Activated CD8-positive, alpha-beta memory T cell treated with anti-CD3 and anti-CD28 coated beads, Interleukin-2, amount 50 U/mL, for 1 hour (primary cell): ENCODE results near the gene CIB1.
"Not testable (repeated sequence)": the region's sequence is repeated elsewhere in the genome, so short reads cannot be mapped to it uniquely, and the experiment has no call there.

ENCODE experiments used
- DNase-seq: peaks from one replicate; pipeline ENCODE4 v3.0.0-alpha.2; 2020; ENCODE audit errors: extremely low read depth

CIB1 gene

DNA sequence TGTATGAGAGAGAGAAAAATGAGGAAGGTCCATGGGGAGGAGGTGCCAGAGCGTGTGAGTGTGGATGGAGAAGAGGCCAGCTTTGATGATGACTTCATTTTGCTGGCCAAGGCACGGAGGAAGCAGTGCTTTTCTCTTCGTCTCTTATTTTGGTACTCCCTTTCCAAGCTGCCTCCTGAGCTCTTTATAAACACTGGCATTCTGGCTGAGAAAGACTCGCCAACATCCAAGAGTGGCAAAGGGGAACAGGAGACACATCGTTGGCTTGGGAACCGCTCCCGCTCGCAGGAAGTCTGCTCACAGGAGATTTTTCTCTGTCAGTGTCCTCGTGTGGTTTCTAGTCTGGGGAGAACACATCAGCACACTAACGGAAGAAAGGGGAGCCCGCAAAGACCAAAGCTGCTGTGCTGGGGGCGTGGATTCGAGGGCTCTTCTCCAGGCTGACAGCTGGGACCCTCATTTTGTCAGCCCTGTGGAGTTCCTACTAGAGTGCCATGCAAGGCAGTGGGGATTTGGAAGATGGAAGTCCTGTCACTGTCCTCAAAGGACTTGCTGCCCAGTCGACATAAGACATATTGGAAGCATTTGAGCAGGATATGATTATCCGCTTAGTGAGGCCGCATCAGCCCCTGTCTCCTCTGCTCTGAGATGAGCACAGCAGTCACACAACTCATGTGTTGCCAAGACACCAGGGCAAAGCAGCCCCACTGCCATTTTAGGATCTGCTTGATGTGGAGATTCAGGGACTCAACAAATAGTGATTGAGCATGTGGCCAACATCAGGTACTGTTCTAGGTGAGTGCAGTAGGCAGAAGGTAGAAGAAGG lies 40.6 kb downstream of the CIB1 start:
- DNase-seq, result no peak

DNA sequence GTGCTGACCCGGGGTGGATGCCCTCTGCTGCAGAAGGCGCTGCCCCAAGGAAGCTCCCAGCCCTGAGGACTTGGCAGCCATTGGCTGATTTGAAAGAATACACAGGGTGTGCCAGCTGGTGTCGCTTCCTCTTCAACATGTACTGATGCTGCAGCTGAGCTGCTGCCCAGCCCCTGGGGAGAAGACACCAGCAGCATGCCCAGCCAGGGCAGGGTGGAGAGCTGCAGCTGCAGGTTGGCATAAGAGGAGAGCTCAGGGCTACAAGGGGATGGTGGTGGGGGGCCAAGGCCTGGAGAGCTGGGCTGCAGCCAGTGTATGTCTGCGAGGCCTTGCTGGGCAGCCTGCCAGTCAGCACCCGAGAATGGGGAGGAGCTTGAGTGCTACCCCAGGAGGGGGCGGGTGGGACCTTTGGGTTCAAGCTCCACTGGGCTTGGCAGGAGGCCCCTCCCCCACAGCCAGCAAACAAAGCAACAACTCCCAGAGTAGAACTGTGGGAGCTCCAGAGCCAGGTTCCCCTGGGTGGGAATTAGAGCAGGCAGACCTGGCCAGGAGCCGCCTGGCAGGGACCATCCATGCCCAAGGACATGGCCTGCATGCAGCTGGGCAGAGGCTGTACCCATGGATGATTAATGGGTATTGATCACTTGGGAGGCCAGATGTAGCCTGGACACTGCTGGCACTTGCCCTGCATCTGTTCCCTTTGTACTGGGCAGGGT lies 41.8 kb downstream of the CIB1 start:
- no peak for DNase-seq

DNA sequence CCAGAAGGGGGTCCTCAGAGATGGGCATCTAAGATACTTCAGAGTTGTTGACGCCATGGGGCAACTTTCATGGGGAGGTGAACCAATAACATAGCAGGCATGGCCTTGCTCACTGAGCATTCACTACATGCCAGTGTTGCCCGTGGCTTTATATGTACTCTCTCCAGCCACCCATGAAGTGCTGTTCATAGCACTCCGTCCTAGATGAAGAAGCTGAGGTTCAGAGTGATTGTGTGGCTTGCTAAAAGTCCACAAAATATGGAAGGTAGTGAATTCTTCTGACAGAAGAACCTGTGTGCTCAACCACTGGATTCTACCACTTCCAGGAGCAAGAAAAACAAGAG lies 42.4 kb downstream of the CIB1 start:
- DNase-seq, result no peak

DNA sequence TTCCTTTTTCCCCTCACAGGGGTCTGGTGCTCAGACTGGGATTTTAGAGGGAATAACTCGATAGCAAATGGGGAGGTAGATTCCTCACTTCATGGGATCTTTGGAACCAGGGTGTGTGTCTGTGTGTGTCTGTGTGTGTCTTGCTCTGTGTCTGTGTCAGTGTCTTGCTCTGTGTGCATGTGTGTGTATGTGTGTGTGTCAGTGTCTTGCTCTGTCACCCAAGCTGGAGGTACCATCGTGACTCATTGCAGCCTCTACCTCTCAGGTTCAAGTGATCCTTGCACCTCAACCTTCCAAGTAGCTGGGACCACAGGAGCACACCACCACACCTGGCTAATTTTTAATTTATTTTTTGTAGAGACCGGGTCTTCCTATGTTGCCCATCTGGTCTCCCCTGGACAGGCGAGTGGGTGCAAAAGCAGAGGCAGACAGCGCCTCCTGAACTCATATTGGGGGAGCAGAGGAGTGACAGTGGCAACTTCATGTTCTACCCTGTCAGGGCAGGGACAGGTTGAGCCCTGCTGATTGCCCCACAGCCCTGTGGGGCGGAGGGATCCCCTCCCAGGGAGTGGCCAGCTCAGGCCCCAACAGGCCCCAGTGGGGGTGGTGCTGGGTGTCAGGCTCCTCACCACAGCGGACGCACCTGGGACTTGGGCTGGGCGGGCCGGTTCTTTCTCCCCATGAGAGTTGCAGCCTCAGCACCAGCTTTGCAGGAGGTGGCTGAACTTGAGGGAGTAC lies 43.0 kb downstream of the CIB1 start:
- DNase-seq, result no peak

DNA sequence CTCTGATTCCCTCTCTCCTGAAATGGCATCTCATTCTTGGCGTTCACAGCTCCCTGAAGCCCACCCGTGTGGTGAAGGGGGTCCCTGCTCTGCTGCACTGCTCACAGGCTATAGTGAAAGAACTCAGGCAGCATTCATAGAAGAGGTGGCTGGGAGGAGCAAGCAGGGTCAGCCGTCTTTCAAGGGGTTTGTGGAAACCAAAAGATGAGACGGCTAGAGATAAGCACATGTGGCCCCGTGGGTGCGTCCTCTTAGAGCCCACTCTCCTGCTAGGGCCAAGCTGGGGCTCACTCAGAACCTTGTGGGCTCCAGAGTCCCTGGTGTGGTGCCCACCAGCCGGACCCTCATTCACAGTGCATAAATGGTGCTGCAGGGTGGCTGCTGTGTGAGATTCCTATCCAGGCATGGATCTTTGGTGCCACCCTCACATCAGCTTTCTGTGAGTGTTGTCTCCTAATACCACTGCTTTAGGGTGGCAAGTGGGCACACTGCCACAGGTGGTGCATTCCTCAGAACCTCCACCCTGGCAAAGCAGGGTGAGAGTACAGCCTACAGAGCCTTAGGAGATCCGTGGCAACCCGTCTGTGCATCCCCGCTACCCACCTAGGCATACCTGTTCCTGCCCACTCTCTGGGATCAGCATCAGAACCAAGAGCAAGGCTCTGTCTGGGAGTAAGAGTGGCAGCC lies 43.8 kb downstream of the CIB1 start:
- no peak for DNase-seq

DNA sequence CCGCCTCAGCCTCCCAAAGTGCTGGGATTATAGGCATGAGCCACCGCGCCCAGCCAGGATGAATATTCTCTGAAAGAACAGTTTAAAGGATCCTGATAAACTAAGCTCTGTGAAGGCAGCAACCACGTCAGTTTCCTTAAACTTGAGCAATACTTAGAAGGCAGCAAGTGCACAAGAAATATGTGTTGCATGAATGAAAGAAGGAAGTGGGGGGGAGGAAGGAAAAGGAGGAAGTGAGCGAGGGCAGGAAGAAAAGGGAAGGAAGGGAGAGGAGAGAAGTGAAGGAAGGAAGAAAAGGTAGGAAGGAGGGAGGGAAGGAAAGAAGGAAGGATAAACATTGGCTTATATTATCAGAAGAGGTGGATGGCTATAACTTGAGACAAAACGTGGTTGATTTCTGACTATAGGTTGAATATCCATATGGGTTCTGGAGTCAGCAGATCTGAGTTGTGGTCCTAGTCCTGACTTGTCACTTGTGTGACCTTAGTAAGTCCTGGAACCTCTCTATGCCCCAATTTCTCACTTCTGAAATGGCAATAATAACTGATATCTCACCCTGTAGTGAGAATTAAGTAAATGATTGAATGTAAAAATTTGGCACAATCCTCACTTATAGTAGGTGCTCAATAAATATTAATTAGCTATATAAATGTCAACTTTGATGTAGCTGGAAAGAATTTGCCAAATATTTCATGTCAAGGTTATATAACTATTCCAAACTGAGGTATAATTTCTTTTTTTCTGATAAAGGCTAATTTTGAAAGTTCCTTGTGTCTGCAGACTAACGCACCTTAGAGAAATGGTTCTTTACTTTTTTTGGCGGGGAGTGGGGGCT lies 44.6 kb downstream of the CIB1 start:
- DNase-seq, result no peak

DNA sequence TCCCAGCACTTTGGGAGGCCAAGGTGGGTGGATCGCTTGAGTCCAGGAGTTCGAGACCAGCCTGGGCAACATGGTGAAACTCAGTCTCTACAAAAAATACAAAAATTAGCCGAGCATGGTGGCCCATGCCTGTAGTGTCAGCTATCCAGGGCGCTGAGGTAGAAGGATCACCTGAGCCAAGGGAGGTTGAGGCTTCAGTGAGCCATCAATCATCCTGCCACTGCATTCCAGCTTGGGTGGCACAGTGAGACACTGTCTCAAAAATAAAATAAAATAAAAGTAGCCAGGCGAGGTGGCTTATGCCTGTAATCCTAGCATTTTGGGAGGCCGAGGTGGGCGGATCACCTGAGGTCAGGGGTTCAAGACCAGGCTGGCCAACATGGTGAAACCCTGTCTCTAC lies 45.7 kb downstream of the CIB1 start:
- DNase-seq, result not testable (repeated sequence)

DNA sequence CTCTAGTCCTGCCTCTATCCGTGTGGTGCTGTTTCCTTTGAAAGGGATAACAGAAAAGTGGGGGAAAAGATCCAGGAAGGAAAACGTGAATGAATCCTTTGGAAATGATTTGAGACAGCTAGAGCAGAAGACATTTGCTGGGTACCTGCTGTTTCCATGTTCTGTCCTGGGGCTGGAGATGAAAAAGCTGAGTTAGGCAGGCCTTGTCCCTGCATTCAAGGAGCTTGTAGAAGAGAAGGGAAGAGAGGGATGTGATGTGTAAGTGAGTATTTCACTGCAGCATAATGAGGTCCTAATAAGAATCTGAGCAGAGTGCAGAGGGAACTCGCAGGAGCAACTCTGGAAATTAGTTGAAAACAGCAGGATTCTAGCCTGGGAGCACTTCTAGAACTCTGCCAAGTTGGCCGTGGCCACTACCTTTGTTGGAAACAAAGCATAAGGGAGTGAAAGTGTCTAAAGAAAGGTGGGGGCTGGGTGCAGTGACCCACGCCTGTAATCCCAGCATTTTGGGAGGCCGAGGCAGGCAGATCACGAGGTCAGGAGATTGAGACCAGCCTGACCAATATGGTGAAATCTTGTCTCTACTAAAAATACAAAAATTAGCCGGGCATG lies 46.4 kb downstream of the CIB1 start:
- DNase-seq, result no peak

DNA sequence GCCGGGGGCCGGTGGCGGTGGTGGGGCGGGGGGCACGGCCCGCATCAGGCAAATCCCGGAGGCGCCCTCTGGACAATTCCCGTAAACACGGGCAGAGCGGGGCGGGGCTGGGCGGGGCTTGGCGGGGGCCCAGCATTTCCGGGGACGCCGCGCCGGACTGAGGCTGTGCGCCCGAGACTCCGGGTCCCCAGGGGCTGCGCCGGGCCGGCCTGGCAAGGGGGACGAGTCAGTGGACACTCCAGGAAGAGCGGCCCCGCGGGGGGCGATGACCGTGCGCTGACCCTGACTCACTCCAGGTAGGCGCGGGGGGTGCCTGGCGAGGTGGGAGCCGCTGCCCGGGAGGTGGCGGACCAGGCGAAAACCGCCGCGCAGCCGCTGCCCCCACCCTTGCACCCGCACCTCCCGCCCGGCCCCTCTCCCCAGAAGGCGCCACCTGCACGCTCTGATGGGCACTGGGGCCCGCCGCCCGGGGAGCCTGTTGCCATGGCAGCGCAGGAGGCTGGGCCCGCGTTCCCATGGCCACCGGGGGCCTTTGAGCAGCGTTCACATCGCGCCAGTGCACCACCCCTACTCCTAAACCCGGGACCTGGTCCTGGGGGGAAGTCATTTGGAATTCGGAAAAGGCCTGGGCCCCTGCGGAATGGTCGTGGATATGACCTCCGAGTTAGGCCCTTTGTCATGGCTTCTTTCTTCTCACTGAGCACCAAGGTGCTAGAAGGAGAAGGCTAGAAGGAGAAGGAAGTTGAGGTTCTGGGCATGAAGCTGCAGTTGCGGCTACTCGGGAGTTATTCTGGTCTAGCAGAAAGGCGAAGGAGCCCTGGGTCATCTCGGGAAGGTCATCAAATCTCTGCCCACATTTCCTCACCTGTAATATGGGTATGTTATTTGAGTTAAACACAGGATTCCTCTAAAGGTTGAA lies 48.7 kb downstream of the CIB1 start:
- DNase-seq, result no peak

DNA sequence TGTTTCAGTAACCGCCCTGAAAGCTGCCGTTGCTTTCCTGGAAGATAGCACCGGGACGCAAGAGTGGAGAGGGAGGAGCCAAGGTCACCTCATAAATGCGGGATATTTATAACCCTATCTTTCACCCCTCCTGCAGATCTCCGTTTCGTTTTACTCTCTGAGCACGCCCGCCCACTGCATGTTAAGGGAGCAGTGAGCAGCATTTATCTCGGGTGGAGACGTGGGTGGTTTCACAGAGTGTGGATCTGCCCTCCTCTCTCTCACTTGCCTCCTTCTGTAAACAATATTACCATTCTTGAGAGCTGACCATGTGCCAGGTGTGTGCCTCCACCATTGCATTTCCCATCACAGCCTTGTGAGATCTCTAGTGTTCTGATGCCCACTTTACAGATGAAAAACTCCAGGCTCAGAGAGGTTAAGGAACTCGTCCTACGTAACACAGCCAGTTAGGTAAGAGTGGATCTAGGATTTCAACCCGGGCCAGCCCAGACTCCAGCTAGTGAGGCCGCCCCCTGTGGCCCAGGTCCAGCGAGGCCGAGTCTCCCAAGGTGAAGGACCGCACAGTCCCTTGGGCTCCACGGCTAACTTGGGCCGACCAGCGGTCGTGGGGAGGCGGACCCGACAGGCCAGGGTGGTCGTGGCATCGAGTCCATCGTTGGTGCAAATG lies 49.5 kb downstream of the CIB1 start:
- DNase-seq, result no peak

DNA sequence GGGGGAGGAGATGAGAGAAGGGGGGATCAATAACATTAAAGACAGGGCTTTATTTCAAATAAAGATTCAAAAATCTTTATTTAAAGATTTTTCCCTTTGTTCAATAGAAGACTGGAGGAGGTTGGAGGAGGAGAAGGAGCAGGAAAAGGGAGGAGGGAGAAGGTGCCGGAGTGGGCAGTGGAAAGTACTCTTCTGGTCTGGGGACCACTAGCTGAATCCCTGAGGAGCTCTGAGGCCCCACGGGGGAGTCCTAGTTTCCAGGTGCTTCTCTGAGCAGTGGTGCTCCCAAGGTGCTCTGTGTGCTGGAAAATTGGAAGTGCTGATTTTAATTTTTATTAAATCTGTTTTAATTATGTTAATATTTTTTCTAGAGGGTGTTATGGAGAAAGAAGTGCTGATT lies 52.0 kb downstream of the CIB1 start:
- DNase-seq, result no peak
